Stimulated activated CD8-positive, alpha-beta memory T cell treated with anti-CD3 and anti-CD28 coated beads, Interleukin-4, amount 100 ng/mL, for 48 hours (primary cell): ENCODE data around the gene ACTN4.

Source experiments
- DNase-seq: peaks from one replicate; pipeline ENCODE4 v3.0.0-alpha.2; 2020

Gene ACTN4

GRCh38 chr19:38780443-38780842 is 133.0 kb downstream of the ACTN4 start:
- DNase-seq: no peak

GRCh38 chr19:38781058-38781457 is 133.6 kb downstream of the ACTN4 start:
- no peak for DNase-seq
